Mesothelial cell of epicardium (in vitro differentiated cells): ENCODE results near the gene DYNC1LI1. TPM values are rescaled to one million over a fixed set of nuclear protein-coding genes. Genes with fewer than 3 reads are reported as not detected.

Experiments
- DNase-seq, 2 experiments: peaks; one replicate each; pipeline ENCODE4 v3.0.0; 2021; ENCODE audit warnings: low spot score in 2 of 2; ENCODE audit not compliant: unreplicated experiment in 2 of 2
- H3K27ac Mint-ChIP-seq: 2 replicates; pipeline ENCODE4 v1.8.0; 2021; ENCODE audit warnings: mixed read lengths
- H3K27me3 Mint-ChIP-seq: 2 replicates; pipeline ENCODE4 v1.8.0; 2021; ENCODE audit warnings: low read depth, mixed read lengths
- H3K36me3 Mint-ChIP-seq: 2 replicates; pipeline ENCODE4 v1.8.0; 2021; ENCODE audit warnings: mixed read lengths
- H3K4me1 Mint-ChIP-seq: 2 replicates; pipeline ENCODE4 v1.8.0; 2021; ENCODE audit warnings: mixed read lengths
- H3K4me3 Mint-ChIP-seq: 2 replicates; pipeline ENCODE4 v1.8.0; 2021; ENCODE audit warnings: mild to moderate bottlenecking, moderate library complexity, mixed read lengths
- H3K9me3 Mint-ChIP-seq: 2 replicates; pipeline ENCODE4 v1.8.0; 2021; ENCODE audit warnings: mixed read lengths
- total RNA-seq: library from RNA; stranded (reverse); gene quantifications from 3 replicates; pipeline ENCODE4 v1.2.1, GENCODE V29; 2021
- TF ChIP-seq, protein P1 (sequence below): fragments of 200-600 bp; sonication (generic); IDR thresholded peaks from one replicate; pipeline ENCODE4 v1.5.0; 2021; ENCODE audit warnings: antibody characterized with exemption; ENCODE audit not compliant: unreplicated experiment

DYNC1LI1 gene
- total RNA-seq, 1 donor from 2014 or later, result 22.3 TPM

DNA sequence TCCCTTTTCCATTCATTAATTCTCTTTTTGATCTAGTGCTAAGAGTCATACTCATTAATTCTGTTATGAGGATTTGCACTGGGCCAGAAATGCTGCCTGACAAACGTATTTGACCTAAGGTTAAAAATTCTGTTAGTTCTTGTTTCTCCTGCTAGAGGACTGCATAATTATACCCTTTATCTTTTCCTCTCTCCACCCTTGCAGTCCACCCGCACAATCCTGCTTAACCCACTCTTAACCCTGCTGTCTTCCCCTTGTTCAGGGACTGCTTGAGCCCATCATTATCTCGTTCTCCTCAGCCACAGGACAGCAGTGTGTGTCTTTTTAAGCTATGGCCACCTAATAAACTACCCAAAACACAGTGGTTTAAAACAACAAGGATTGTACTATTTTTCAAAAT, 31.1 kb upstream of the DYNC1LI1 start:
- no peaks in the 10 kb centered on the region for H3K36me3 Mint-ChIP-seq
- no peaks in the 10 kb centered on the region for H3K9me3 Mint-ChIP-seq
- no peak overlapping the region for H3K4me3 Mint-ChIP-seq
- TF ChIP-seq, protein P1, sequence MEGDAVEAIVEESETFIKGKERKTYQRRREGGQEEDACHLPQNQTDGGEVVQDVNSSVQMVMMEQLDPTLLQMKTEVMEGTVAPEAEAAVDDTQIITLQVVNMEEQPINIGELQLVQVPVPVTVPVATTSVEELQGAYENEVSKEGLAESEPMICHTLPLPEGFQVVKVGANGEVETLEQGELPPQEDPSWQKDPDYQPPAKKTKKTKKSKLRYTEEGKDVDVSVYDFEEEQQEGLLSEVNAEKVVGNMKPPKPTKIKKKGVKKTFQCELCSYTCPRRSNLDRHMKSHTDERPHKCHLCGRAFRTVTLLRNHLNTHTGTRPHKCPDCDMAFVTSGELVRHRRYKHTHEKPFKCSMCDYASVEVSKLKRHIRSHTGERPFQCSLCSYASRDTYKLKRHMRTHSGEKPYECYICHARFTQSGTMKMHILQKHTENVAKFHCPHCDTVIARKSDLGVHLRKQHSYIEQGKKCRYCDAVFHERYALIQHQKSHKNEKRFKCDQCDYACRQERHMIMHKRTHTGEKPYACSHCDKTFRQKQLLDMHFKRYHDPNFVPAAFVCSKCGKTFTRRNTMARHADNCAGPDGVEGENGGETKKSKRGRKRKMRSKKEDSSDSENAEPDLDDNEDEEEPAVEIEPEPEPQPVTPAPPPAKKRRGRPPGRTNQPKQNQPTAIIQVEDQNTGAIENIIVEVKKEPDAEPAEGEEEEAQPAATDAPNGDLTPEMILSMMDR, result no peak
- DNase-seq, result no peak
- peaks cover 5% of the 10 kb centered on the region for H3K4me1 Mint-ChIP-seq
- H3K27me3 Mint-ChIP-seq, result no peaks in the 10 kb centered on the region
- no peak overlapping the region for H3K27ac Mint-ChIP-seq

DNA sequence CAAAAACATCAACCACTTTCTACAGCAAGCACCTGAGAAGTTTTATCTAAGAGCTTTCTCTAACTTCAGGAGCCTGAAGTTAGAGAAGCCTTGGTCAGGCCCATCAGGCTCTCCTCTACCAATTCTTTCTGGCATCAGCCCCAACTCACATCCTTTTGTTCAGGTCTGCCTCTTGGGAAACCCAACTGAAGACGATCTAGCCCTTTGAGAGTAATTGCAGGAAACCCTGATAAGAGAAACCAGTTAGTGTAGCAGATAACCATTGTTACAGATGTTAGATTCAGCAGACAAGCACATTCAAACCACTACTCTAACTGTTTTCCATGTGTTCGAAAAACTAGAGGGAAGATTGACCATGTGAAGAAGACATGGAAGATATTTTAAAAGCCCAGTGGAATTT, 27.0 kb upstream of the DYNC1LI1 start:
- Mint-ChIP-seq H3K27me3 (peaks cover 12% of the 10 kb centered on the region), H3K9me3 (no peaks in the 10 kb centered on the region), H3K4me1 (peaks cover 8% of the 10 kb centered on the region), H3K4me3 (no peak overlapping the region), H3K36me3 (no peaks in the 10 kb centered on the region), H3K27ac (no peak overlapping the region)
- no peak for DNase-seq
- TF ChIP-seq, protein P1, result no peak

DNA sequence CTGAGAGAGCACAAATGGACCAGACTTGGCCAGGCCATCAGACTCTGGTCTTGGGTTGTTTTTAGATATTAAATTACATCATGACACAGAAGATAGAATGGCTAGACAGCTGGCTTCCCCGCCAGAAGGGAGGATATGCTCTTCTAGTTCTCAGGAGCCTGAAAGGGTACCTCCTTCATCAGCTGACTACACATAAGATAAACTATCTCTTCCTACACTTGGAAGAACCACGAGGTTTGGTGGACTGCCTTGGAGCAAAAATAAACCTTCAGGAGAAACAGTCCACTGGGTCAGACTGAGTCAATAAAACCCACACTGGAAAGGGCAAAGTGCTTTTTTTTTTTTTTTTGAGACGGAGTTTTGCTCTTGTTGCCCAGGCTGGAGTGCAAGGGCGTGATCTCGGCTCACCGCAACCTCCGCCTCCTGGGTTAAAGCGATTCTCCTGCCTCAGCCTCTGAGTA, 26.3 kb upstream of the DYNC1LI1 start:
- H3K27ac Mint-ChIP-seq, result no peak overlapping the region

DNA sequence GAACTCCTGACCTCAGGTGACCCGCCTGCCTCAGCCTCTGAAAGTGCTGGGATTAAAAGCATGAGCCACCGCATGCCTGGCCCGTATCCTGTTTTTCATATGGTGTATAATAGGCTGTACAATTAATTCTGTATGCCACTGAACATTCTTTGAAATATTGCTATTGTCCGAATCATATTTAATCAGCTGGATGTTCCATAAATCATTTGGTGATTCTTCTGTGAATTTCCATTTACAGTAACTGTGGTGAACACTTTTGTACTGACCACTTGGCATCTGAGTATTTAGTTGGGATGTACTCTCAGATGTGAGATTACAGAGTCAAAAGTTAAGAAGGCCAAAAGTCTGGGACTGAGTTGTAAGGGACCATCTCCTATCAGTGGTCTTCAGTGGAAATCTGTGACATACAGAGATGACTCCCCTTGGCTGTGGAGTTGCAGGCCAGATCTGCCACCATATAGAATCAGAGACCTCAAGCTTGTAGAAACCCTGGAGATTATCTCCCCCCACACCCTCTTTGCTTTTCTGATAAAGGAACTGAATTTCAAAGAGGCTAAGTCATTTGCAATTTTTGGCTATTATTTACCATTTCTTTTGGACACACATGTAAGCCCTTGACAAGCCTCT, 25.7 kb upstream of the DYNC1LI1 start:
- Mint-ChIP-seq H3K36me3 (no peaks in the 10 kb centered on the region), H3K4me3 (no peak overlapping the region), H3K9me3 (no peaks in the 10 kb centered on the region), H3K27me3 (peaks cover 19% of the 10 kb centered on the region), H3K27ac (no peak overlapping the region), H3K4me1 (peaks cover 3% of the 10 kb centered on the region)
- TF ChIP-seq, protein P1, result no peak
- DNase-seq, result no peak

More for the DNA sequence above, 26.3 kb upstream of the DYNC1LI1 start:
- TF ChIP-seq, protein P1, result no peak
- H3K36me3 Mint-ChIP-seq, result no peaks in the 10 kb centered on the region
- no peaks in the 10 kb centered on the region for H3K9me3 Mint-ChIP-seq
- H3K27me3 Mint-ChIP-seq, result peaks cover 15% of the 10 kb centered on the region
- H3K4me3 Mint-ChIP-seq, result no peak overlapping the region
- peaks cover 7% of the 10 kb centered on the region for H3K4me1 Mint-ChIP-seq
- DNase-seq, result no peak

DNA sequence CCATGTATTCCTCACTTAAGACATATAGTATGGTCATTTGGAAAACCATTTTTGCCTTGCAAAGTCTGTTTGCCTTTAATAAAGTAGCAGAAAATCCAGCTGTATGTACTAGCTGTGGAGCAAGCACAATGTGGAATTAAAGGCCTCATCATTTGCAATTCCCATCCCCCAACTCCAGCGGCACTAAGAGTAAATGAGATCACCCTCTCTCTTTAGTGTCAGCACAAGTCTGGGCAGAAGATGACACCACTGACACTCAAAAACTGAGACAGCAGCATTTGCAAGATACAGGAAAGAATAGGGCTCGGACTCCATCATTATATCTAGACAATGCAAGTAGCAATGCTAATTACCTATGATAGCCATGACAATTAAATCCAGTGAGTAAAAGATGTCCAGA, 24.7 kb upstream of the DYNC1LI1 start:
- no peak for DNase-seq
- H3K27ac Mint-ChIP-seq, result no peak overlapping the region
- no peaks in the 10 kb centered on the region for H3K9me3 Mint-ChIP-seq
- TF ChIP-seq, protein P1, result no peak
- H3K27me3 Mint-ChIP-seq, result peaks cover 26% of the 10 kb centered on the region
- H3K4me3 Mint-ChIP-seq, result no peak overlapping the region
- H3K4me1 Mint-ChIP-seq, result peaks cover 3% of the 10 kb centered on the region
- no peaks in the 10 kb centered on the region for H3K36me3 Mint-ChIP-seq
